Measurements from ENCODE around the gene TGFB3. TPM values are rescaled to one million over a fixed set of nuclear protein-coding genes. Genes with fewer than 3 reads are reported as not detected.
"Not testable (repeated sequence)": the region's sequence is repeated elsewhere in the genome, so short reads cannot be mapped to it uniquely, and the experiment has no call there.

The TGFB3 gene
- total RNA-seq, 4 donors from 2014 or later, result 2.8 to 4.7 (median 3.6) TPM

DNA sequence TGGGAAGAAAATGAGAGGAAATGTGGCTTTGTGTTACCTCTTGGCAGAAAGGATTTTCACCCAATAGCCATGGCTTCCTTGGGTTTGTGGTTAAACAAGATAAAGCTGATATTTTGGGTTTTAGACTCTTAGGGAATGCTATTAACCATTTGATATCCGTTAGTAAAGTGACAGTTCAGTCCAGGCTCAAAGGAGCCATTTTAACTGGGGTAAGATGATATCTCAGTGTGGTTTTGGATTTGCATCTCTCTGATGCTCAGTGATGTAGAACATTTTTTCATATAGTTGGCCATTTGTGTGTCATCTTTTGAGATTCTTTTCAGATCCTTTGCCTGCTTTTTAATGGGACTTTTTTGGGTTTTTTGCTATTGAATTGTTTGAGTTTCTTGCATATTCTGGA lies 33.9 kb upstream of the TGFB3 start:
- no peak overlapping the region for H3K4me3 ChIP-seq (ENCODE audit: low read depth, poor library complexity, severe bottlenecking)
- DNase-seq (ENCODE audit: low spot score in 2 of 2), result no peak
- intact Hi-C loops (cut with DNase I; ENCODE audit: low total_unique reads), result no loop called here
- 86 to 100% methylated on average over 1 of the region's 1 CpG for WGBS, 2 donors
- TF ChIP-seq, protein P1, sequence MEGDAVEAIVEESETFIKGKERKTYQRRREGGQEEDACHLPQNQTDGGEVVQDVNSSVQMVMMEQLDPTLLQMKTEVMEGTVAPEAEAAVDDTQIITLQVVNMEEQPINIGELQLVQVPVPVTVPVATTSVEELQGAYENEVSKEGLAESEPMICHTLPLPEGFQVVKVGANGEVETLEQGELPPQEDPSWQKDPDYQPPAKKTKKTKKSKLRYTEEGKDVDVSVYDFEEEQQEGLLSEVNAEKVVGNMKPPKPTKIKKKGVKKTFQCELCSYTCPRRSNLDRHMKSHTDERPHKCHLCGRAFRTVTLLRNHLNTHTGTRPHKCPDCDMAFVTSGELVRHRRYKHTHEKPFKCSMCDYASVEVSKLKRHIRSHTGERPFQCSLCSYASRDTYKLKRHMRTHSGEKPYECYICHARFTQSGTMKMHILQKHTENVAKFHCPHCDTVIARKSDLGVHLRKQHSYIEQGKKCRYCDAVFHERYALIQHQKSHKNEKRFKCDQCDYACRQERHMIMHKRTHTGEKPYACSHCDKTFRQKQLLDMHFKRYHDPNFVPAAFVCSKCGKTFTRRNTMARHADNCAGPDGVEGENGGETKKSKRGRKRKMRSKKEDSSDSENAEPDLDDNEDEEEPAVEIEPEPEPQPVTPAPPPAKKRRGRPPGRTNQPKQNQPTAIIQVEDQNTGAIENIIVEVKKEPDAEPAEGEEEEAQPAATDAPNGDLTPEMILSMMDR (IDR thresholded peaks at IDR 0.05), result no peak
- no peak for TF ChIP-seq POLR2A (IDR thresholded peaks at IDR 0.05)

DNA sequence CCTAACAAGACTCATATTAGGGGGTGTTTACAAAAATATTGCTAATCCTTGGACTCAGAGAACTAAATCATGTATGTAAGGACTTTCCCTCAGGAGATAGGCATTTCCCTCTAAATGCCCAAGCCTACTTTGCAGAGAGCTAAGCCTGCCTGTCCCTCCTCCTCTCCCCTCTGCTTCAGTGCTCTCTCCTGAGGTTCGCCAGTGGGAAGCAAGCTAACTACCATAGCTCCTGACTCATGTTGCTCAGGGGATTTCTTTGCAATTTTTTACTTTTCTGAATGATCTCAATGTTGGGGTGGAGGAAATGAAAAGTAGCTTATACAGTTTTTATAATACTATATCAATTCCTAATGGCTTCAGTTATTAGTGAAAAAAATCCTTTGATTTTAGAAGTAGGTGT lies 33.4 kb upstream of the TGFB3 start:
- DNase-seq (ENCODE audit: low spot score in 2 of 2), result no peak
- TF ChIP-seq, protein P1 (IDR thresholded peaks at IDR 0.05), result no peak
- TF ChIP-seq POLR2A (IDR thresholded peaks at IDR 0.05), result no peak
- intact Hi-C loops (cut with DNase I; ENCODE audit: low total_unique reads), result no loop called here
- no peak overlapping the region for H3K4me3 ChIP-seq (ENCODE audit: low read depth, poor library complexity, severe bottlenecking)
- WGBS, 2 donors, result 95 to 100% methylated on average over 1 of the region's 1 CpG

DNA sequence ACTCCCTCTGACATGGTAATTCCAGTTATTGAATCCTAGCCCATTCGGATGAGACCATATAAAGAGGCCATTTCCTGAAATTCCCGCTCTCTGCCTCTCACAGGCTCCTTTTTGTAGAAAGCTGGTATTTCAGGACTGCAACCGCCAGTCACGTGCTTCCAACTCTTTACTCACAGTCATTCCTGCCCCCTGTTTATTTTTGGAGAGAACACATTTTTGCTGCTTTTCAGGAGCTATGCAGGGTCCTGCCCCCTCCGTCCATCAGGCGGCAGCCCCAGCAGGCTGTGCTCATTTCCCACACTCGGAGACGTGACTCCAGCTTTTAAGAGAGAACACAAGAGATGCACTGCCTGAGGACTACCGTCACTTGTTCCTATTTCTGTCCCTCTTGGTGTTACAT lies 30.6 kb upstream of the TGFB3 start:
- TF ChIP-seq, protein P1 (IDR thresholded peaks at IDR 0.05), result no peak
- no peak for TF ChIP-seq POLR2A (IDR thresholded peaks at IDR 0.05)
- DNase-seq (ENCODE audit: low spot score in 2 of 2), result no peak
- 81 to 89% methylated on average over 9 of the region's 9 CpGs for WGBS, 2 donors
- no peak overlapping the region for H3K4me3 ChIP-seq (ENCODE audit: low read depth, poor library complexity, severe bottlenecking)
- intact Hi-C loops (cut with DNase I; ENCODE audit: low total_unique reads), result no loop called here

DNA sequence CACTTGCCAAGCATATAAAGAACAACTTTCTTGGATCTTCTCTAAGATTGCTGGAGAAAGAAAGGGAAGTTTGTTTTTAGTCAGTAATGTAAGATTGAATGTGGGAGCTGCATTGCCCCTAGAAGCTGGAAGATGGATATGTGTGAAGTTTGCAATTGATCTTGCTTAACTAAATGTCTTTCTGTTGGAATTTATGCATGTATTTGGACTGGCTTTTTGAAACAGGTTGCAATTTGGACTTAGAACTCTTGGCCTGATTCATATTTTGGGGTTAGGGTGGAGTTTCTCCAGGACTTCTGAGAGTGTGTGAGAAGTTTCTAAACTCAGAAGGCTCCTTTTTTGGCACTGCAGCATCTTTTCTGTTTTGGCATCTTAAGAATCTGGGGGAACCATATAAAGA lies 30.1 kb upstream of the TGFB3 start:
- intact Hi-C loops (cut with DNase I; ENCODE audit: low total_unique reads), result no loop called here
- no peak overlapping the region for H3K4me3 ChIP-seq (ENCODE audit: low read depth, poor library complexity, severe bottlenecking)
- DNase-seq (ENCODE audit: low spot score in 2 of 2), result no peak
- TF ChIP-seq, protein P1 (IDR thresholded peaks at IDR 0.05), result no peak
- TF ChIP-seq POLR2A (IDR thresholded peaks at IDR 0.05), result no peak

DNA sequence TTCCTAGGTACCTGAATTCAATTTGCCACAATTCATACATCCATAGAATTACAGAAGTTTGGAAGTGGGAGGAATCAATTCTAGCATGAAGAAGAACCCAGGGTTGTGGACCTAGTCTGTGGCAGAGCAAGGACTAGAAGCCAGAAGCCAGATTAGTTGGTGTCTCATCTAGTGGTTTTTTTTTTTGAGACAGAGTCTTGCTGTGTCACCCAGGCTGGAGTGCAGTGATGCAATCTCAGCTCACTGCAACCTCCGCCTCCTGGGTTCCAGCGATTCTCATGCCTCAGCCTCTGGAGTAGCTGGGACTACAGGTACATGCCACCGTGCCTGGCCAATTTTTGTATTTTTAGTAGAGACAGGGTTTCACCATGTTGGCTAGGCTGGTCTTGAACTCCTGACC lies 27.8 kb upstream of the TGFB3 start:
- DNase-seq (ENCODE audit: low spot score in 2 of 2); intact Hi-C loops (cut with DNase I; ENCODE audit: low total_unique reads); H3K4me3 ChIP-seq (ENCODE audit: low read depth, poor library complexity, severe bottlenecking): not testable (repeated sequence)
- WGBS, 2 donors, result 94 to 96% methylated on average over 3 of the region's 3 CpGs

DNA sequence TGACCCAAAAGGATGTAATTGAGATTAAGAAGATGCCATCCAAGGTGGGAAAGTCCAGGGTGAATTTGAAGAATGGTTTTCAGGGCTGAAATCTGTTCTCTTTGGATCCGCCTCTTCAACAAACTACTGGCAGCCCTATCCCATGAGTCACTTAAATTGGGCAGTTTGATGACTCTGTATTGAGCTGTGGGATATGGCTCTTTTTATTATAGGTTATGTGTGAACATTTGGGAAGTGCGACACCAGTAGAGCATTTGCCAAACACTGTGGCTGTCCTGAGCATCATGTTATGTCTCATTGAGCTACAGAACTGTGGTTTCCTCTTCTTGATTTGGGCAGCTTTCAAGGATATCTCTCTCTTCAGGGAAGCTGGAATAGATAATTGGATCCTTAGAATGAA lies 26.1 kb upstream of the TGFB3 start:
- WGBS, 2 donors, result 84 to 92% methylated on average over 2 of the region's 2 CpGs
- no peak for TF ChIP-seq POLR2A (IDR thresholded peaks at IDR 0.05)
- TF ChIP-seq, protein P1 (IDR thresholded peaks at IDR 0.05), result no peak
- intact Hi-C loops (cut with DNase I; ENCODE audit: low total_unique reads), result no loop called here
- H3K4me3 ChIP-seq (ENCODE audit: low read depth, poor library complexity, severe bottlenecking), result no peak overlapping the region
- no peak for DNase-seq (ENCODE audit: low spot score in 2 of 2)
